K562 (cell line): Measurements from ENCODE around the gene PSMD13. TPM values are rescaled to one million over a fixed set of nuclear protein-coding genes. Genes with fewer than 3 reads are reported as not detected.

Experiments used
- BDP1 ChIP-seq: IDR thresholded peaks from 3 replicates; pipeline ENCODE4 v1.6.1; 2011; ENCODE audit not compliant: insufficient read length, insufficient read depth
- BRCA1 ChIP-seq, 2 experiments: fragments of 450-650 bp in 1 of 2; sonication (generic) in 1 of 2; formaldehyde crosslinking in 1 of 2; IDR thresholded peaks; 2 replicates each; pipeline versions ENCODE4 v1.5.0 to v1.6.1; 2017 to 2020; ENCODE audit warnings: mild to moderate bottlenecking in 1 of 2, missing genetic modification reagents in 1 of 2
- CHCHD3 ChIP-seq: fragments of 250-450 bp; sonication (Bioruptor Pico); IDR thresholded peaks from 2 replicates; pipeline ENCODE4 v2.1.2; 2022; ENCODE audit warnings: mild to moderate bottlenecking
- ELF1 ChIP-seq: fragments of 200-800 bp; sonication (Bioruptor generic); IDR thresholded peaks from 2 replicates; pipeline ENCODE4 v1.6.1; 2016; ENCODE audit warnings: missing genetic modification characterization, missing compliant biosample characterization
- ESRRA ChIP-seq: fragments of 450-650 bp; IDR thresholded peaks from 2 replicates; pipeline ENCODE4 v1.6.1; 2014; ENCODE audit warnings: low read depth, mild to moderate bottlenecking, moderate library complexity, borderline replicate concordance
- FOSL1 ChIP-seq: fragments of 200-800 bp; sonication (Bioruptor generic); conservative IDR thresholded peaks from 2 replicates; pipeline ENCODE4 v1.6.1; 2016; ENCODE audit warnings: missing genetic modification characterization, missing compliant biosample characterization
- KLF6 ChIP-seq: fragments of 250-450 bp; sonication (Bioruptor Pico); IDR thresholded peaks from 2 replicates; pipeline ENCODE4 v1.4.0; 2020; ENCODE audit warnings: mild to moderate bottlenecking, moderate library complexity, borderline replicate concordance
- MIER1 ChIP-seq: fragments of 450-650 bp; IDR thresholded peaks from 2 replicates; pipeline ENCODE4 v1.6.1; 2016; ENCODE audit warnings: antibody characterized with exemption, mild to moderate bottlenecking, low read depth
- MTA1 ChIP-seq: fragments of 450-650 bp; IDR thresholded peaks from 2 replicates; pipeline ENCODE4 v1.6.1; 2017; ENCODE audit warnings: borderline replicate concordance
- NR0B1 ChIP-seq: fragments of 450-650 bp; IDR thresholded peaks from one replicate; pipeline ENCODE4 v1.6.1; 2018; ENCODE audit warnings: mild to moderate bottlenecking, moderate library complexity; ENCODE audit not compliant: partially characterized antibody
- NR4A1 ChIP-seq, 2 experiments: fragments of 250-450 bp in 1 of 2; fragments of 450-650 bp in 1 of 2; sonication (Bioruptor Pico) in 1 of 2; IDR thresholded peaks; 2 replicates each; pipeline versions ENCODE4 v1.4.0 to v1.6.1; 2016 to 2020; ENCODE audit warnings: mild to moderate bottlenecking in 2 of 2, missing compliant biosample characterization in 1 of 2, missing genetic modification characterization in 1 of 2, moderate library complexity in 1 of 2
- POLR3G ChIP-seq: IDR thresholded peaks from 2 replicates; pipeline ENCODE4 v1.6.1; 2011; ENCODE audit not compliant: insufficient read length, insufficient replicate concordance; ENCODE audit errors: extremely low read depth
- RBM39 ChIP-seq: fragments of 200-400 bp; formaldehyde crosslinking; optimal IDR thresholded peaks from 2 replicates; pipeline ENCODE3; 2018; ENCODE audit warnings: low read depth, low read length
- RHOXF2B ChIP-seq: fragments of 250-450 bp; sonication (Bioruptor Pico); conservative IDR thresholded peaks from 2 replicates; pipeline ENCODE4 v1.5.1; 2021
- SREBF2 ChIP-seq: sonication (generic); formaldehyde crosslinking; IDR thresholded peaks from 2 replicates; pipeline ENCODE4 v1.4.0; 2020; ENCODE audit warnings: mild to moderate bottlenecking, missing genetic modification reagents
- THRB ChIP-seq: fragments of 450-650 bp; formaldehyde crosslinking; conservative IDR thresholded peaks from 2 replicates; pipeline ENCODE4 v1.4.0; 2022; ENCODE audit warnings: mild to moderate bottlenecking, missing genetic modification characterization
- YY1 ChIP-seq, 3 experiments: IDR thresholded peaks; 2 replicates each; pipeline ENCODE4 v1.6.1; 2011; ENCODE audit warnings: low read length in 2 of 3, mild to moderate bottlenecking in 2 of 3, moderate library complexity in 2 of 3, borderline replicate concordance in 1 of 3, control low read depth in 1 of 3, low read depth in 1 of 3; ENCODE audit not compliant: insufficient read depth in 3 of 3, insufficient replicate concordance in 2 of 3, control insufficient read depth in 1 of 3, insufficient read length in 1 of 3; ENCODE audit errors: extremely low read depth in 1 of 3
- ZBTB8A ChIP-seq: fragments of 450-650 bp; IDR thresholded peaks from 2 replicates; pipeline ENCODE4 v1.6.1; 2018; ENCODE audit warnings: mild to moderate bottlenecking, moderate library complexity; ENCODE audit not compliant: partially characterized antibody
- ZC3H8 ChIP-seq: fragments of 450-650 bp; IDR thresholded peaks from 2 replicates; pipeline ENCODE4 v1.6.1; 2017
- ZKSCAN1 ChIP-seq: fragments of 150-350 bp; IDR thresholded peaks from 2 replicates; pipeline ENCODE4 v1.6.1; 2016; ENCODE audit warnings: low read depth, low read length
- ZNF280B ChIP-seq: fragments of 250-450 bp; sonication (Bioruptor Pico); IDR thresholded peaks from 2 replicates; pipeline ENCODE4 v1.5.1; 2021; ENCODE audit warnings: mild to moderate bottlenecking
- ZNF75A ChIP-seq: fragments of 450-650 bp; formaldehyde crosslinking; IDR thresholded peaks from 2 replicates; pipeline ENCODE4 v1.4.0; 2020; ENCODE audit warnings: mild to moderate bottlenecking
- polyA plus RNA-seq, 8 experiments: library from polyadenylated mRNA; depleted of rRNA in 4 of 8; stranded (reverse) in 5 of 8; unstranded in 3 of 8; fragments of >200 nt; fragmentation: Nextera tagmentation in 2 of 8; fragmentation: Illumina TruSeq in 1 of 8; extraction: Ambion mirVana in 2 of 8; extraction: Trizol in 1 of 8; gene quantifications; 2 replicates each; pipeline versions ENCODE4 v1.2.1 to v1.2.3, GENCODE V29; 2011 to 2014; ENCODE audit warnings: inconsistent platforms in 1 of 8, missing spikeins in 1 of 8
- total RNA-seq, 7 experiments: library from RNA; depleted of rRNA in 6 of 7; stranded (reverse); fragments of >200 nt in 6 of 7; fragmentation: Illumina TruSeq in 2 of 7; extraction: Trizol in 2 of 7; gene quantifications; 2 replicates each; pipeline versions ENCODE4 v1.2.1 to v1.2.3, GENCODE V29; 2011 to 2021; ENCODE audit warnings: low replicate concordance in 1 of 7

PSMD13 gene
- total and polyA plus RNA-seq, 9 of the 15 experiments (the other 6 are each of a cell fraction or from before 2014, with no cell fraction given) = 185 to 383 (median 267) TPM

GRCh38 chr11:217704-218103 lies 19.1 kb upstream of the PSMD13 start (continued):
- no peak for TF ChIP-seq ZBTB8A
- TF ChIP-seq NR0B1 = no peak
- no peak for TF ChIP-seq RBM39
- no peak for TF ChIP-seq ZNF75A (CRISPR knock-in tag)
- TF ChIP-seq MIER1 = no peak
- 0 out of 2 replicates have a peak, but pooled peaks have one; percentile 33 for TF ChIP-seq ESRRA
- no peak for TF ChIP-seq KLF6 (CRISPR knock-in tag)
- TF ChIP-seq YY1 (IDR thresholded peaks at IDR 0.05; ENCODE audit: borderline replicate concordance in 1 of 3, control insufficient read depth in 1 of 3, extremely low read depth in 1 of 3, insufficient read depth in 3 of 3, insufficient read length in 1 of 3, insufficient replicate concordance in 2 of 3, low read depth in 1 of 3, low read length in 2 of 3) = no peak
- no peak for TF ChIP-seq ELF1 (tag)
- no peak for TF ChIP-seq ZKSCAN1
- no peak for TF ChIP-seq ZNF280B
- TF ChIP-seq ZC3H8 = no peak
- no peak for TF ChIP-seq NR4A1 (CRISPR knock-in tag; IDR thresholded peaks at IDR 0.05)
- no peak for TF ChIP-seq NR4A1 (tag; IDR thresholded peaks at IDR 0.05)
- no peak for TF ChIP-seq POLR3G
- no peak for TF ChIP-seq BRCA1 (IDR thresholded peaks at IDR 0.05)
- TF ChIP-seq BRCA1 (CRISPR knock-in tag; IDR thresholded peaks at IDR 0.05) = no peak
- TF ChIP-seq BDP1 = no peak
- TF ChIP-seq RHOXF2B (CRISPR knock-in tag) = no peak
- no peak for TF ChIP-seq THRB (CRISPR knock-in tag)
- TF ChIP-seq SREBF2 (CRISPR knock-in tag) = no peak
- TF ChIP-seq MTA1 = no peak
- no peak for TF ChIP-seq FOSL1
- TF ChIP-seq CHCHD3 (CRISPR knock-in tag) = no peak
